NCI-H2029 (cell line): ENCODE measurements around the gene GFRA1.

ENCODE experiments used
- DNase-seq: peaks from one replicate; lab custom pipeline; 2025; lab: John Stamatoyannopoulos, UW

Gene GFRA1

GRCh38 chr10:116027355-116027754 is 245.7 kb downstream of the GFRA1 start:
- DNase-seq = no peak

GRCh38 chr10:116026725-116027124 is 246.3 kb downstream of the GFRA1 start:
- no peak for DNase-seq

- no peak for DNase-seq
These were observed 246.7 kb downstream of the GFRA1 start for GRCh38 chr10:116026315-116026714.

GRCh38 chr10:116024271-116024878 is 248.6 kb downstream of the GFRA1 start:
- no peak for DNase-seq

- DNase-seq = no peak
These were observed 255.6 kb downstream of the GFRA1 start for GRCh38 chr10:116017405-116017804.

- DNase-seq = no peak
These were observed 257.2 kb downstream of the GFRA1 start for GRCh38 chr10:116015583-116016333.

GRCh38 chr10:116014871-116015582 is 258.0 kb downstream of the GFRA1 start:
- no peak for DNase-seq

GRCh38 chr10:116014326-116014725 is 258.7 kb downstream of the GFRA1 start:
- no peak for DNase-seq

GRCh38 chr10:116011929-116012328 is 261.1 kb downstream of the GFRA1 start:
- no peak for DNase-seq

GRCh38 chr10:116007256-116007891 is 265.6 kb downstream of the GFRA1 start:
- no peak for DNase-seq
